ENCODE data around the gene EFHC1.
"Not testable (repeated sequence)": the region's sequence is repeated elsewhere in the genome, so short reads cannot be mapped to it uniquely, and the experiment has no call there.

The EFHC1 gene

GRCh38 chr6:52377538-52378221, 42.5 kb upstream of the EFHC1 start:
- DNase-seq (ENCODE audit: extremely low read depth, low read depth), result no peak
- no peak for TF ChIP-seq CTCF (IDR thresholded peaks at IDR 0.05; ENCODE audit: low read depth, low read length)

- DNase-seq (ENCODE audit: extremely low read depth, low read depth), result no peak
- no peak for TF ChIP-seq CTCF (IDR thresholded peaks at IDR 0.05; ENCODE audit: low read depth, low read length)
These were observed 38.9 kb upstream of the EFHC1 start for GRCh38 chr6:52381249-52381648.

GRCh38 chr6:52384145-52384766, 35.9 kb upstream of the EFHC1 start:
- DNase-seq (ENCODE audit: extremely low read depth, low read depth), result no peak
- TF ChIP-seq CTCF (IDR thresholded peaks at IDR 0.05; ENCODE audit: low read depth, low read length), result no peak

- TF ChIP-seq CTCF (IDR thresholded peaks at IDR 0.05; ENCODE audit: low read depth, low read length), result no peak
These were observed 35.1 kb upstream of the EFHC1 start for GRCh38 chr6:52385074-52385473.

GRCh38 chr6:52388119-52388518, 32.0 kb upstream of the EFHC1 start:
- not testable (repeated sequence) for DNase-seq (ENCODE audit: extremely low read depth, low read depth)

More at GRCh38 chr6:52385074-52385473, 35.1 kb upstream of the EFHC1 start:
- DNase-seq (ENCODE audit: extremely low read depth, low read depth), result no peak

GRCh38 chr6:52388790-52389189, 31.4 kb upstream of the EFHC1 start:
- no peak for TF ChIP-seq CTCF (IDR thresholded peaks at IDR 0.05; ENCODE audit: low read depth, low read length)
- DNase-seq (ENCODE audit: extremely low read depth, low read depth), result no peak

GRCh38 chr6:52389264-52389625, 30.9 kb upstream of the EFHC1 start:
- TF ChIP-seq CTCF (IDR thresholded peaks at IDR 0.05; ENCODE audit: low read depth, low read length), result no peak
- no peak for DNase-seq (ENCODE audit: extremely low read depth, low read depth)
